Natural killer cell (primary cell): ENCODE data around the gene DHRS3. TPM values are rescaled to one million over a fixed set of nuclear protein-coding genes. Genes with fewer than 3 reads are reported as not detected.

Experiments used
- ATAC-seq, 3 donors: fragments of 150-1000 bp in 2 of 3; fragments of 200-7000 bp in 1 of 3; cut with Tn5 transposase; 1 replicate in 1 of 3; 2 replicates in 2 of 3; pipeline ENCODE4 v1.10.0; 2021; ENCODE audit warnings: mild to moderate bottlenecking in 2 of 3, moderate library complexity in 2 of 3
- DNase-seq, 2 donors: peaks; one replicate each; pipeline versions ENCODE4 v3.0.0 to v3.0.0-alpha.2; 2013 to 2021; ENCODE audit warnings: mixed read lengths in 1 of 2
- H3K27ac ChIP-seq: one replicate; pipeline ENCODE4 v1.5.1; 2013; ENCODE audit warnings: mild to moderate bottlenecking, low read length
- H3K27me3 ChIP-seq: one replicate; pipeline ENCODE4 v1.6.1; 2013; ENCODE audit warnings: low read length; ENCODE audit not compliant: control insufficient read depth, insufficient read depth
- H3K36me3 ChIP-seq: one replicate; pipeline ENCODE4 v1.6.1; 2013; ENCODE audit warnings: low read length; ENCODE audit not compliant: control insufficient read depth, insufficient read depth
- H3K4me1 ChIP-seq: one replicate; pipeline ENCODE4 v1.6.1; 2013; ENCODE audit warnings: low read length; ENCODE audit not compliant: control insufficient read depth, insufficient read depth
- H3K4me3 ChIP-seq: one replicate; pipeline ENCODE4 v1.5.1; 2013; ENCODE audit warnings: low read length
- H3K9me3 ChIP-seq: one replicate; pipeline ENCODE4 v1.6.1; 2013; ENCODE audit warnings: low read length; ENCODE audit not compliant: control insufficient read depth, insufficient read depth
- H3K27ac Mint-ChIP-seq, 2 donors: one replicate each; pipeline ENCODE4 v1.8.0; 2022; ENCODE audit warnings: mild to moderate bottlenecking in 2 of 2, mixed read lengths in 2 of 2, moderate library complexity in 1 of 2
- H3K27me3 Mint-ChIP-seq, 2 donors: one replicate each; pipeline ENCODE4 v1.8.0; 2022; ENCODE audit warnings: low read depth in 2 of 2, mixed read lengths in 2 of 2
- H3K36me3 Mint-ChIP-seq: one replicate; pipeline ENCODE4 v1.8.0; 2022; ENCODE audit warnings: mixed read lengths
- H3K4me1 Mint-ChIP-seq, 2 donors: one replicate each; pipeline ENCODE4 v1.8.0; 2022; ENCODE audit warnings: mixed read lengths in 2 of 2
- H3K4me3 Mint-ChIP-seq: one replicate; pipeline ENCODE4 v1.8.0; 2022; ENCODE audit warnings: mild to moderate bottlenecking, moderate library complexity, mixed read lengths
- H3K9me3 Mint-ChIP-seq, 2 donors: one replicate each; pipeline ENCODE4 v1.8.0; 2022; ENCODE audit warnings: mixed read lengths in 2 of 2
- WGBS: methylation state at CpG from one replicate; pipeline ENCODE4 v1.1.7; 2013; ENCODE audit warnings: missing lambda C conversion rate; ENCODE audit not compliant: insufficient coverage; 5-methylcytosine and 5-hydroxymethylcytosine counted together
- intact Hi-C: fragments of 100-400 bp; cut with micrococcal nuclease; formaldehyde crosslinking; loops from one replicate; pipeline ENCODE4 v1.14.2; 2022
- total RNA-seq, 4 donors: library from RNA; stranded (reverse); fragments of 120-200 nt in 1 of 4; gene quantifications; one replicate each; pipeline versions ENCODE4 v1.2.3 to v1.2.4, GENCODE V29; 2013 to 2022
- TF ChIP-seq, protein P1 (sequence below): fragments of 200-600 bp; IDR thresholded peaks from one replicate; pipeline ENCODE4 v1.8.0; 2022; ENCODE audit warnings: antibody characterized with exemption

DHRS3 gene
- total RNA-seq, 3 donors from 2014 or later (not counting 1 experiment from before 2014, with no cell fraction given), result 106 to 175 (median 153) TPM

DNA sequence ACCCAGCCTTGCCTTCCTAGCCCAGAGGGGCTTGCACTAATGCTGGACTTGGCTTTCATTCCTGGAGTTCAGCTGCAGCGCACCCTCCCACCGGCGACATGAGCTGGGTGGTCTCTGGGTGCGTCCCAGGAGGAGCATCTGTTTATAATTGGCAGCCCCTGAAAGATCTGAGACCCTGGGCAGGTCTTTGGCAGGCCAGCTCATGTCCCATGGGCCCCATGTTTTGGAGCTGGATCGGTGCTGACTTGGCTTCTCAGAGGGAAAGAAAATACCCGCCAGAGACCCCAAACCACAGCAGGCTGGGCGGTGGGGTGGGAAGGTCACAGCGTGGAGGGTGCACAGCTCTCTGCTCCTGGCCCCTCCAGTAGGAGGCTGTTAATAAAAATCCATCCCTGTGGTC is 29.3 kb downstream of the DHRS3 start:
- no peak overlapping the region for H3K4me3 ChIP-seq
- WGBS, result 93% methylated on average over 7 of the region's 8 CpGs
- H3K27ac ChIP-seq, result no peak overlapping the region
- H3K36me3 ChIP-seq, result no peaks in the 10 kb centered on the region
- no peak for ATAC-seq
- TF ChIP-seq, protein P1, sequence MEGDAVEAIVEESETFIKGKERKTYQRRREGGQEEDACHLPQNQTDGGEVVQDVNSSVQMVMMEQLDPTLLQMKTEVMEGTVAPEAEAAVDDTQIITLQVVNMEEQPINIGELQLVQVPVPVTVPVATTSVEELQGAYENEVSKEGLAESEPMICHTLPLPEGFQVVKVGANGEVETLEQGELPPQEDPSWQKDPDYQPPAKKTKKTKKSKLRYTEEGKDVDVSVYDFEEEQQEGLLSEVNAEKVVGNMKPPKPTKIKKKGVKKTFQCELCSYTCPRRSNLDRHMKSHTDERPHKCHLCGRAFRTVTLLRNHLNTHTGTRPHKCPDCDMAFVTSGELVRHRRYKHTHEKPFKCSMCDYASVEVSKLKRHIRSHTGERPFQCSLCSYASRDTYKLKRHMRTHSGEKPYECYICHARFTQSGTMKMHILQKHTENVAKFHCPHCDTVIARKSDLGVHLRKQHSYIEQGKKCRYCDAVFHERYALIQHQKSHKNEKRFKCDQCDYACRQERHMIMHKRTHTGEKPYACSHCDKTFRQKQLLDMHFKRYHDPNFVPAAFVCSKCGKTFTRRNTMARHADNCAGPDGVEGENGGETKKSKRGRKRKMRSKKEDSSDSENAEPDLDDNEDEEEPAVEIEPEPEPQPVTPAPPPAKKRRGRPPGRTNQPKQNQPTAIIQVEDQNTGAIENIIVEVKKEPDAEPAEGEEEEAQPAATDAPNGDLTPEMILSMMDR, result no peak
- H3K4me1 ChIP-seq, result peaks cover 3% of the 10 kb centered on the region
- no peaks in the 10 kb centered on the region for H3K9me3 ChIP-seq
- Mint-ChIP-seq H3K36me3 (no peaks in the 10 kb centered on the region), H3K9me3 (peaks cover 0 to under 1% of the 10 kb centered on the region in 2 donors), H3K4me3 (no peak overlapping the region), H3K27me3 (no peaks in the 10 kb centered on the region), H3K4me1 (peaks cover 38 to 56% of the 10 kb centered on the region in 2 donors), H3K27ac (peak overlapping the region; percentile 61 to 80)
- no peaks in the 10 kb centered on the region for H3K27me3 ChIP-seq
- DNase-seq, result no peak
- intact Hi-C loops, result no loop called here

DNA sequence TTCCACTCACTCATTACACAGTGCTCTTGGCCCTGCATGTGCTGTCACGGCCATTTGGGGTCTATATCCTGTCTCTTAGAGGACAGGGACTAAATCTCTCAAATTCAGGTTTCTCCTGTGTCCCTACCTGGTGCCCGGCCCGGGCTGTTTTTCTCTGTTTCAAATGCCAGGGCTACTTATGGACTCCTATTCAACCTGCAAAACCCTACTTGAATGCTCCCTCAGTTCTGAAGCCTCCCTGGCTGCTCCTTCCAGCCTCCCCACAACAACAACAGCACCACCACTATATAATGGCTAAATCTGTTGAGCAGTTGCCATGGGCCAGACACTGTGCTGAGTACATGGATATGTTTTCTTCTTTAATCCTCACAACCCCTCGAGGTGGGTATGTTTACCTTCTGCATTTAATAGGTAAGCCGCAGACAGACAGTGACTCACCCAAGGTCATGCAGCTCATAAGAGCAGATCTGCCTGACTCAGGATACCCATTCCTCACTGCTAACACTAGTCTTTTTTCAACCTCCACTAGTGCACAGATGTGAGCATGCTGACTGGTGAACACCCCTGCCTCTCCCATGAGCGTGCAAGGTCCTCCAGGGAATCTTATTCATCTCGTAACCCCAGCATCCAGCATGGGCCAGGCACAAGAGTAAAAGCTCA is 29.9 kb downstream of the DHRS3 start:
- Mint-ChIP-seq H3K9me3 (peaks cover 0 to 3% of the 10 kb centered on the region in 2 donors), H3K4me1 (peaks cover 32 to 56% of the 10 kb centered on the region in 2 donors), H3K4me3 (no peak overlapping the region), H3K27me3 (no peaks in the 10 kb centered on the region), H3K27ac (peak overlapping the region; percentile 61 to 80), H3K36me3 (no peaks in the 10 kb centered on the region)
- Histone ChIP-seq H3K4me1 (no peaks in the 10 kb centered on the region), H3K27ac (no peak overlapping the region), H3K4me3 (no peak overlapping the region), H3K9me3 (no peaks in the 10 kb centered on the region), H3K27me3 (no peaks in the 10 kb centered on the region), H3K36me3 (no peaks in the 10 kb centered on the region)
- intact Hi-C loops, result no loop called here
- TF ChIP-seq, protein P1, result no peak
- 90% methylated on average over 7 of the region's 7 CpGs for WGBS
- DNase-seq (no peak), ATAC-seq (no peak)

DNA sequence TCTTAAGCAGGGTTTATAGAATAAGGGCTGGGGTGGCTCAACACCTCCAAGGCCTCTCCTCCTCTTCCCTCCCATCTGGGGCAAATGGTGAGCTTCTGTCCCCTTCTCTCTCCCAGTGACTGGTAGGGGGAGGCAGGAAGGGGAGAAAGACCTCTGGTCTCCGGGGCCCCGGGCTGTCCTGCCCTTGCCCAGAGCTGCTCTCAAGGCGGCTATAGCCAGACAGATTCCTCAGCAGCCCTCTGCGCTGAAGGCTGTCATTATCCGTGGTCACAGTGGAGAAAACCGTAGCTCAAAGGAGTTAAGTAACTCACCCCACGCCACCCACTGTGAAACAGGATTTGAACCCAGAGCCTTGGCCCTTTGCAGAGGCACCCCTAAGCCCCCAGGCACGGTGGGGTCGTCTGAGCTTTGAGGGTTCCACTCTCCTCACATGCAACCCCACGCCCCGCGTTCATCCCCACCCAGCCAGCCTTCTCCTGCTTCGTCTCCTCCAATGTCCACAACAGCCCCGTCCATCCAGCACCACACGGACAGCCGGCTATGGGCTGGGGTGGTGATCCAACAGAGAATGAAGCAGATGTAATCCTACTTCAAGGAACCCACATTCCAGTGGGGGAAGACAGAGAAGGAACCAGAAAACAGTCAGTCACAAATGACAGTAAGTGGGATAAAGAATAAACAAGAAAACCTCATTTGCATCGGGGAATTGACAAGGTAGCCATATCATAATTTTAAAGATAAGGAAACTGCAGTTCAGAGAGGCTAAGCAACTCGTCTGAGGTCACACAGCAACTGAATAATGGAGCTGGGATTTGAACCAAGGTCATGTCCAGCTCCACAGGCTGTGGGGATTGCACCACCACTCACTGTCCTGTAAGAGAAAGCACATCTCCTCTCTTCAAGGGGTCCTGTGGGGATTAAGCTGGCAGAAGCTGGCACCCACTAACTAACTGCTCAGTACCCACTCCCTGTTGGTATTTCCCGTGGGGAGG is 31.8 kb downstream of the DHRS3 start:
- Histone ChIP-seq H3K36me3 (no peaks in the 10 kb centered on the region), H3K27ac (no peak overlapping the region), H3K9me3 (no peaks in the 10 kb centered on the region), H3K4me1 (no peaks in the 10 kb centered on the region), H3K27me3 (no peaks in the 10 kb centered on the region), H3K4me3 (no peak overlapping the region)
- intact Hi-C loops, result no loop called here
- TF ChIP-seq, protein P1, result no peak
- peaks cover 0 to 3% of the 10 kb centered on the region in 2 donors for H3K9me3 Mint-ChIP-seq
- WGBS, result 91% methylated on average over 15 of the region's 19 CpGs
- peaks cover 20 to 54% of the 10 kb centered on the region in 2 donors for H3K4me1 Mint-ChIP-seq
- DNase-seq (no peak), ATAC-seq (no peak)
- H3K4me3 Mint-ChIP-seq, result no peak overlapping the region
- H3K27ac Mint-ChIP-seq, result peak overlapping the region; percentile 39 to 80
- no peaks in the 10 kb centered on the region for H3K36me3 Mint-ChIP-seq
- no peaks in the 10 kb centered on the region for H3K27me3 Mint-ChIP-seq
